Upper lobe of left lung (tissue), 4 donors: ENCODE results near the gene EYA2.

Experiments used
- POLR2A ChIP-seq, 4 donors: fragments of 450-650 bp; IDR thresholded peaks; one replicate each; pipeline ENCODE4 v1.5.1; 2016 to 2017; ENCODE audit warnings: antibody characterized with exemption in 4 of 4, mild to moderate bottlenecking in 2 of 4
- TF ChIP-seq, protein P1 (sequence below), 6 experiments: fragments of 450-650 bp in 4 of 6; fragments of 200-600 bp in 2 of 6; sonication (generic) in 2 of 6; IDR thresholded peaks; one replicate each; pipeline ENCODE4 v1.5.1; 2016 to 2019; ENCODE audit warnings: antibody characterized with exemption in 6 of 6

DNA sequence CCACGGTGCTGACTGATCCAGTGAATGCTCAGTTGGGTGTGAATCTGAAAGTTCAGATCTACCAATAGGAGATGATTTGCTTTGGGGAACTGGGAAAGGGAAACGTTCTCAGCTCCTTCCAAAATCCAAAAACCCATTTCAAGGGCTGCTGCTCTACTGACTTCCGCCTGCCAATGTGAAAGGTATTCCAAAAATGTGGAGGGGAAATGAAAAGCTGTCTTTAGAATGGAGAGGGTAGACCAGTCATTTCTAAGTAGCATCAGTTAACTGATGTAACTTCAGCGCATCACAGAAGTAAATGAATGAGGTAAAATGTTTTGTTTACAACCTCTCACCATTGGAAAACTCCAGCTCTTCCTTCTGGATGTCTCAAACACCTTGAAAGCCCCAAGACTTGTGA lies 19.6 kb upstream of the EYA2 start:
- TF ChIP-seq, protein P1, sequence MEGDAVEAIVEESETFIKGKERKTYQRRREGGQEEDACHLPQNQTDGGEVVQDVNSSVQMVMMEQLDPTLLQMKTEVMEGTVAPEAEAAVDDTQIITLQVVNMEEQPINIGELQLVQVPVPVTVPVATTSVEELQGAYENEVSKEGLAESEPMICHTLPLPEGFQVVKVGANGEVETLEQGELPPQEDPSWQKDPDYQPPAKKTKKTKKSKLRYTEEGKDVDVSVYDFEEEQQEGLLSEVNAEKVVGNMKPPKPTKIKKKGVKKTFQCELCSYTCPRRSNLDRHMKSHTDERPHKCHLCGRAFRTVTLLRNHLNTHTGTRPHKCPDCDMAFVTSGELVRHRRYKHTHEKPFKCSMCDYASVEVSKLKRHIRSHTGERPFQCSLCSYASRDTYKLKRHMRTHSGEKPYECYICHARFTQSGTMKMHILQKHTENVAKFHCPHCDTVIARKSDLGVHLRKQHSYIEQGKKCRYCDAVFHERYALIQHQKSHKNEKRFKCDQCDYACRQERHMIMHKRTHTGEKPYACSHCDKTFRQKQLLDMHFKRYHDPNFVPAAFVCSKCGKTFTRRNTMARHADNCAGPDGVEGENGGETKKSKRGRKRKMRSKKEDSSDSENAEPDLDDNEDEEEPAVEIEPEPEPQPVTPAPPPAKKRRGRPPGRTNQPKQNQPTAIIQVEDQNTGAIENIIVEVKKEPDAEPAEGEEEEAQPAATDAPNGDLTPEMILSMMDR (IDR thresholded peaks at IDR 0.05): no peak
- TF ChIP-seq POLR2A (IDR thresholded peaks at IDR 0.05): no peak
